Naive thymus-derived CD4-positive, alpha-beta T cell (primary cell): ENCODE data around the gene CDH6. TPM values are rescaled to one million over a fixed set of nuclear protein-coding genes. Genes with fewer than 3 reads are reported as not detected.
A peak's percentile ranks its signal among the peaks of the same experiment; 100 is the strongest.

Experiments
- ATAC-seq: fragments of 150-1000 bp; cut with Tn5 transposase; 2 replicates; pipeline ENCODE4 v1.10.0; 2021; ENCODE audit warnings: mild to moderate bottlenecking, moderate library complexity
- CTCF ChIA-PET: fragments of 350-600 bp; sonication (Branson Sonifier 250); formaldehyde crosslinking; loops from one replicate; lab custom pipeline; 2021; ENCODE audit warnings: antibody characterized with exemption; lab: Charles Lee
- POLR2A ChIA-PET: fragments of 350-600 bp; sonication (Branson Sonifier 250); formaldehyde crosslinking; loops from one replicate; lab custom pipeline; 2021; ENCODE audit warnings: antibody characterized with exemption, inconsistent platforms; lab: Charles Lee
- DNase-seq, 9 donors: peaks; one replicate each; pipeline versions ENCODE4 v3.0.0 to v3.0.0-alpha.2; 2020 to 2022; ENCODE audit warnings: mixed read lengths in 1 of 9
- H3K27ac ChIP-seq: one replicate; pipeline ENCODE4 v1.7.0; 2013; ENCODE audit warnings: mild to moderate bottlenecking, low read depth, low read length, moderate library complexity
- H3K27me3 ChIP-seq, 2 donors: one replicate each; pipeline ENCODE4 v1.7.0; 2013; ENCODE audit warnings: low read length in 2 of 2, mild to moderate bottlenecking in 2 of 2, moderate library complexity in 2 of 2; ENCODE audit not compliant: control insufficient read depth in 2 of 2, insufficient read depth in 2 of 2
- H3K36me3 ChIP-seq, 3 experiments: 1 replicate in 2 of 3; 2 replicates in 1 of 3; pipeline ENCODE4 v1.7.0; 2013; ENCODE audit warnings: low read length in 3 of 3, mild to moderate bottlenecking in 3 of 3, moderate library complexity in 1 of 3; ENCODE audit not compliant: insufficient read depth in 3 of 3, control insufficient read depth in 2 of 3
- H3K4me1 ChIP-seq, 2 donors: one replicate each; pipeline ENCODE4 v1.7.0; 2013; ENCODE audit warnings: low read length in 2 of 2, mild to moderate bottlenecking in 2 of 2, moderate library complexity in 1 of 2; ENCODE audit not compliant: control insufficient read depth in 2 of 2, insufficient read depth in 2 of 2
- H3K4me3 ChIP-seq: 2 replicates; pipeline ENCODE4 v1.7.0; 2013; ENCODE audit warnings: mild to moderate bottlenecking, low read length
- H3K9me3 ChIP-seq, 3 experiments: 1 replicate in 2 of 3; 2 replicates in 1 of 3; pipeline ENCODE4 v1.7.0; 2013; ENCODE audit warnings: low read length in 3 of 3; ENCODE audit not compliant: control insufficient read depth in 2 of 3
- H3K27ac Mint-ChIP-seq, 9 donors: one replicate each; pipeline ENCODE4 v1.8.0; 2020 to 2022; ENCODE audit warnings: mixed read lengths in 9 of 9, mild to moderate bottlenecking in 8 of 9, moderate library complexity in 5 of 9, inconsistent platforms in 2 of 9
- H3K27me3 Mint-ChIP-seq, 5 donors: one replicate each; pipeline ENCODE4 v1.8.0; 2021 to 2022; ENCODE audit warnings: mixed read lengths in 5 of 5, mild to moderate bottlenecking in 1 of 5
- H3K36me3 Mint-ChIP-seq, 5 donors: one replicate each; pipeline ENCODE4 v1.8.0; 2020 to 2022; ENCODE audit warnings: mixed read lengths in 5 of 5, mild to moderate bottlenecking in 3 of 5, inconsistent platforms in 1 of 5
- H3K4me1 Mint-ChIP-seq, 7 donors: one replicate each; pipeline ENCODE4 v1.8.0; 2020 to 2022; ENCODE audit warnings: mixed read lengths in 7 of 7, mild to moderate bottlenecking in 3 of 7, inconsistent platforms in 1 of 7
- H3K4me3 Mint-ChIP-seq, 10 donors: one replicate each; pipeline ENCODE4 v1.8.0; 2020 to 2022; ENCODE audit warnings: mild to moderate bottlenecking in 10 of 10, mixed read lengths in 10 of 10, moderate library complexity in 6 of 10, inconsistent platforms in 2 of 10
- H3K9me3 Mint-ChIP-seq, 11 donors: one replicate each; pipeline ENCODE4 v1.8.0; 2020 to 2022; ENCODE audit warnings: mixed read lengths in 11 of 11, mild to moderate bottlenecking in 4 of 11, inconsistent platforms in 1 of 11, moderate library complexity in 1 of 11
- intact Hi-C, 2 donors: fragments of 100-400 bp; cut with micrococcal nuclease; formaldehyde crosslinking; loops; one replicate each; pipeline ENCODE4 v1.15.1; 2023
- polyA plus RNA-seq, 2 donors: library from polyadenylated mRNA; unstranded; fragments of 300-500 nt; fragmentation: Illumina TruSeq; gene quantifications; one replicate each; pipeline ENCODE4 v1.2.3, GENCODE V29; 2021
- total RNA-seq, 6 experiments: library from RNA in 5 of 6; stranded (reverse) in 5 of 6; gene quantifications; 1 replicate in 5 of 6; 2 replicates in 1 of 6; pipeline ENCODE4 v1.2.3 and lab custom pipeline; 2021 to 2026

Gene CDH6
- total and polyA plus RNA-seq, 7 experiments from 2014 or later, result not detected

DNA sequence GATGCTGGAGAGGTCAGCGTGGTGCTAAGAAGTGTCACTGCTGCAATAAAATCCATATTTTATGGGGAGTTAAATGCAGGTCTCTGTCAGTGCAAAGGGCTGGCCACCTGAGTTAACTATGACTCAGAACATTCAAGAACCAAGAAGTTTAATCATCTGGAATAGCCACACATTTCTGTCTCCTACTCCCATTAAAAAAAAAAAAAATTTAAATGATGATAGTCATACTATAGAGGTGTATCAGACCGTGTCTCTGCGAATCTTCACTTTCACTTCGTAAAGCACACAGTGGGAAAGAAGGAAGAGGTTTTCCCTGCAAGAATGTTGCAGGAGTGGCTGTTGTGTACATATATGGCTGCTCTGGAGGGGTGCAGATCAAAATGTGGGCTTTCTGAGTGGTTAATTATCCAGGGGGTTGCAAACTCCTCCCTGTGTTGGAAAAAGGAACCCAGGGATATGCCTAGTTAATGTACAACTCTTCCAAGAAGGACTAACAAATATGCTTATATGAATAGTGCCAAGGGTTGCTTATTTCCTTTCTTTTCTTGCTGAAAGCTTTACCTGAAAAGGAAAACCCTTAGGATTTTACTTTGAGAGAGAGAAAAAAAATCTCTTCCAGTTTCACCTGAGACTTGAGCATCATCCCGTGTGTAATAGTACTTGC lies 1.5 kb downstream of the CDH6 start:
- H3K4me3 ChIP-seq, result no peak overlapping the region
- intact Hi-C loops, result no loop called here
- peaks cover 0 to 19% (median 14%) of the 10 kb centered on the region in 7 donors for H3K4me1 Mint-ChIP-seq

DNA sequence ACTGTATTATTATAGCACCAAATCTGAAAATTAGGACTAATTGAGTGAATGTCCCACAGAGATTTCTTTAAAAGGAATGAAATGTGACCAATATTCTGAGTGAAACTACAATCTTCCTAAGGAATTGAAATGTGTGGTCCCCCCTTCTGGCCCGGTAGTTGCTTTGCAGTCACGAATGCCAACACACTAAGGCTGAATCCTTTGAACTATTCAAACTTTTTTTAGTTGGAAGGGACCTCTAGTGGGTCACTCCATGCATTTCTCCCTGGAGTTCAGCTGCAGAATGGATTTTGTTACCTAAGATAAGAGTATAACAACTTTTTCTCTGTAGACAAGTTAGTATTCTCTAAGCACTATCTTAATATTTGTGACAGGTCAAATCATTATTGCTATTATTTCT lies 2.8 kb downstream of the CDH6 start:
- H3K27me3 ChIP-seq, result no peaks in the 10 kb centered on the region
- intact Hi-C loops, result no loop called here
- no peak overlapping the region for H3K27ac Mint-ChIP-seq
- ChIA-PET POLR2A (no interaction called here), CTCF (no interaction called here)
- H3K4me1 Mint-ChIP-seq, result peaks cover 0 to 19% (median 14%) of the 10 kb centered on the region in 7 donors
- no peak for ATAC-seq
- H3K4me3 Mint-ChIP-seq, result no peak overlapping the region
- H3K9me3 Mint-ChIP-seq, result peaks cover 0 to 6% (median 3%) of the 10 kb centered on the region in 11 donors
- no peaks in the 10 kb centered on the region for H3K36me3 ChIP-seq
- no peak overlapping the region for H3K27ac ChIP-seq
- H3K36me3 Mint-ChIP-seq, result peaks cover 0 to 3% (median 0%) of the 10 kb centered on the region in 5 donors
- H3K4me3 ChIP-seq, result no peak overlapping the region
- no peaks in the 10 kb centered on the region for H3K4me1 ChIP-seq
- DNase-seq, result no peak
- H3K27me3 Mint-ChIP-seq, result peaks cover 50 to 76% (median 65%) of the 10 kb centered on the region in 5 donors
- H3K9me3 ChIP-seq, result no peaks in the 10 kb centered on the region

More for the DNA sequence above, 1.5 kb downstream of the CDH6 start:
- Histone ChIP-seq H3K9me3 (no peaks in the 10 kb centered on the region), H3K4me1 (no peaks in the 10 kb centered on the region), H3K36me3 (no peaks in the 10 kb centered on the region), H3K27me3 (no peaks in the 10 kb centered on the region), H3K27ac (no peak overlapping the region)
- H3K27me3 Mint-ChIP-seq, result peaks cover 50 to 68% (median 65%) of the 10 kb centered on the region in 5 donors
- peaks cover 0 to 6% (median 2%) of the 10 kb centered on the region in 11 donors for H3K9me3 Mint-ChIP-seq
- POLR2A ChIA-PET, result no interaction called here
- no peak for DNase-seq
- CTCF ChIA-PET, result no interaction called here
- no peak for ATAC-seq
- no peak overlapping the region for H3K27ac Mint-ChIP-seq
- peak overlapping the region in 1 of 10 donors; percentile 23 for H3K4me3 Mint-ChIP-seq
- peaks cover 0 to 3% (median 0%) of the 10 kb centered on the region in 5 donors for H3K36me3 Mint-ChIP-seq

DNA sequence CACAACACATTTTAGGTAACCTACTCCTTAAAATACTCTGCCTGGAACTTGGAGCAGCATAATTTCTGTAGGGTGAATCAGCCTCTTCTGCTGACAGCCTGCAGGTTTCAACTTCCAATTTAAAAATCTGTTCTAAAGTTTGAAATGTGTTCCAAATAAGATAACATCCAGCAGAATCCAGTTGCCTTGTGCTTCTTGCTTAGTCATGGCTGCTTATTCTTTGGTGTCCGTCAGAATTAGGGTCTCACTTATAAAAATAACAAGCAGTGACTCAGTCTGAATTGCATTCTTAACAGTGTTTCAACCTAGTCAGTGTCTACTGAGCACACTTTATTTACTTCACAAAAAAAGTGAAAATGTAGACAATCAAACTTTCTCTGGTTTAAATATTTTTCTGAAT lies 3.7 kb downstream of the CDH6 start:
- Mint-ChIP-seq H3K27ac (no peak overlapping the region), H3K4me3 (no peak overlapping the region), H3K36me3 (peaks cover 0 to 3% (median 0%) of the 10 kb centered on the region in 5 donors), H3K9me3 (peaks cover 0 to 6% (median 3%) of the 10 kb centered on the region in 11 donors), H3K4me1 (peaks cover 0 to 19% (median 14%) of the 10 kb centered on the region in 7 donors), H3K27me3 (peaks cover 43 to 75% (median 58%) of the 10 kb centered on the region in 5 donors)
- Histone ChIP-seq H3K9me3 (no peaks in the 10 kb centered on the region), H3K4me1 (no peaks in the 10 kb centered on the region), H3K4me3 (no peak overlapping the region), H3K27me3 (no peaks in the 10 kb centered on the region), H3K27ac (no peak overlapping the region), H3K36me3 (no peaks in the 10 kb centered on the region)
- ATAC-seq (no peak), DNase-seq (no peak)
- ChIA-PET CTCF (no interaction called here), POLR2A (no interaction called here)
- intact Hi-C loops, result no loop called here

DNA sequence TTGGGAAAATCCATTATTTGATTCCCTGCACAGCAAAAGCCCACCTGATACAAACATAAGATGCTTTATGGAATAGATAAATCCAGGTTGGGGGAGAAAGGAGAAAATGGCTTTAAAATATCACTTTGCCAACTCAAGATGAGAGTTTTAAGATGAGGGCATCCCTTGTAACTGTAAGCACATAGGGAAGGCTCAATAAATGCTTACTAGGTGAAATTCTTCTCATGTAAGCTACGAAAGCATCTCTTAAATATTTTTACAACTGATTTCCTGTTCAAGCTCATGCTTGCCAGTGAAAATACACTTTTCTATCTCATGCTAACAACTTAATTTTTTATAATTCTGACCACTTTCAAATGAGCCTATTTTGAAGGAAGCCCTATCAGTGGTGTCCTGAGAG lies 11.5 kb downstream of the CDH6 start:
- CTCF ChIA-PET, result no interaction called here
- Histone ChIP-seq H3K4me1 (no peaks in the 10 kb centered on the region), H3K4me3 (no peak overlapping the region), H3K27me3 (no peaks in the 10 kb centered on the region), H3K9me3 (no peaks in the 10 kb centered on the region), H3K27ac (no peak overlapping the region), H3K36me3 (no peaks in the 10 kb centered on the region)
- H3K9me3 Mint-ChIP-seq, result peaks cover 0 to 5% (median 0%) of the 10 kb centered on the region in 11 donors
- POLR2A ChIA-PET, result no interaction called here
- no peaks in the 10 kb centered on the region for H3K4me1 Mint-ChIP-seq
- intact Hi-C loops, result loop anchor here in 1 of 2 donors (2.0 kb wide), 1 partner anchor 78 kb away; no protein-coding TSS in a partner anchor
- no peak for ATAC-seq
- H3K36me3 Mint-ChIP-seq, result no peaks in the 10 kb centered on the region
- no peak for DNase-seq
- no peak overlapping the region for H3K4me3 Mint-ChIP-seq
- peaks cover 0 to 13% (median 0%) of the 10 kb centered on the region in 5 donors for H3K27me3 Mint-ChIP-seq
- no peak overlapping the region for H3K27ac Mint-ChIP-seq

DNA sequence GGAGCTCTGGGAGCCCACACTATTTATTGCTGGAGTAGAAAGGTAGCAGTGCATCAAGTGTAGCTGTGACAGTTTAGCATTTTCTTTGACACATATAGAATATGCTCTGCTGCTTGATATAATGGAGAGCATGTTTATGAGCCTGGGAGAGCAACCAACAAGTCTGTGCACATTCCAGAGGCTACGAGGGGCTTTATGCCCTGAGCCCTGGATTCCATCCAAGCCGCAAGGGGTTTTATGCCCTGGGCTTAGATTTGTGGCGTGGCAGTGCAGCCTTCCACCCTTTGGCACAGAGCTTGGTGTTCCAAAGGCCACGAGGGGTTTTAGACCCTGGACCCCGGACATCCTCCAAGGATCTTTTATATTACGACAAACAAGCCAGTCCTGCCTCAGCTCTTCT lies 14.6 kb downstream of the CDH6 start:
- CTCF ChIA-PET, result no interaction called here
- Histone ChIP-seq H3K9me3 (no peaks in the 10 kb centered on the region), H3K27ac (no peak overlapping the region), H3K4me1 (no peaks in the 10 kb centered on the region), H3K36me3 (no peaks in the 10 kb centered on the region), H3K4me3 (no peak overlapping the region), H3K27me3 (no peaks in the 10 kb centered on the region)
- no peaks in the 10 kb centered on the region for H3K4me1 Mint-ChIP-seq
- no peak overlapping the region for H3K4me3 Mint-ChIP-seq
- DNase-seq, result no peak
- no peak overlapping the region for H3K27ac Mint-ChIP-seq
- ATAC-seq, result no peak
- intact Hi-C loops, result no loop called here
- H3K9me3 Mint-ChIP-seq, result peaks cover 0 to 5% (median 0%) of the 10 kb centered on the region in 11 donors
- POLR2A ChIA-PET, result no interaction called here
- H3K27me3 Mint-ChIP-seq, result peaks cover 0 to 5% (median 0%) of the 10 kb centered on the region in 5 donors
- no peaks in the 10 kb centered on the region for H3K36me3 Mint-ChIP-seq

DNA sequence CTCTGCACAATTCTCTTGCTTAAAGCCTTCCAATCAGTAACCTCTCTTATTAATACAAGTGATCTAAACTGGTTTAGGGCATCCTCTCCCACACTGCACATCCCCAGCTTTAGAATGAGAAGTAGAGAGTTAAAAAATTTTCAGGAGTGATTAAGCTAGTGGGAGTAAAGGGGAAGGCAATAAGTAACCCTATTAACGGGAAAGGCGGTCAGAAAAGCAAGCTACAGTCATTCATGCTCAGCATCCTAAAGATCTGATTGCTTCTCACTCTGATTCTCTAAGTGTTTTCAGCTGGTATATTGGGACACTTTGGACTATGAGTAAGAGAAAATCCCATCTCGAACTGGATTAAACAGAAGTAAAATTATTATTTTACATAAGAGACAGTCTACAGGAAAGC lies 15.8 kb downstream of the CDH6 start:
- no peak overlapping the region for H3K27ac ChIP-seq
- ATAC-seq, result no peak
- peaks cover 0 to 5% (median 0%) of the 10 kb centered on the region in 5 donors for H3K27me3 Mint-ChIP-seq
- intact Hi-C loops, result no loop called here
- H3K36me3 ChIP-seq, result no peaks in the 10 kb centered on the region
- H3K4me3 Mint-ChIP-seq, result no peak overlapping the region
- no peak overlapping the region for H3K4me3 ChIP-seq
- H3K27ac Mint-ChIP-seq, result no peak overlapping the region
- no peak for DNase-seq
- H3K4me1 Mint-ChIP-seq, result no peaks in the 10 kb centered on the region
- H3K9me3 ChIP-seq, result no peaks in the 10 kb centered on the region
- ChIA-PET POLR2A (no interaction called here), CTCF (no interaction called here)
- H3K36me3 Mint-ChIP-seq, result no peaks in the 10 kb centered on the region
- H3K27me3 ChIP-seq, result no peaks in the 10 kb centered on the region
- H3K9me3 Mint-ChIP-seq, result peaks cover 0 to 5% (median 0%) of the 10 kb centered on the region in 11 donors
- no peaks in the 10 kb centered on the region for H3K4me1 ChIP-seq

DNA sequence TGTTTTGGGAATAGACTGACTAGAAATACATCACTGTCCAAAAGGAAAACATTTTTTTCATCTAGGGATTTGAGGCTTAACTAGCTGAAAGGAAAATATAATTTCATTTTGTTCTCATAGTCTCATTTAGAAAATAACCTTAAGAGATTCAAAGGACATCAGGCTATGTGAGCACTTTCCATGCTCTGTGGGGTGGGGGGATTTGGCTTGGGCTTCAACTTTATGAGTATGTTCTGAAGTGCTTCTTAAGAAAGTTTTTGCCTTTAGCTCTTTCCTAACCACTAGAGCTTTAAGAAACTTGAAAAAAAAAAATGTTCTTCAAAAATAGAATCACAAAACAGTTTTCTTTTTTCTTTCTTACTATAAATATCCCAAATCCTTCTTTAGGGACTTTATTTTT lies 17.6 kb downstream of the CDH6 start:
- Mint-ChIP-seq H3K4me3 (no peak overlapping the region), H3K27ac (no peak overlapping the region), H3K27me3 (peaks cover 0 to 5% (median 0%) of the 10 kb centered on the region in 5 donors), H3K36me3 (no peaks in the 10 kb centered on the region), H3K9me3 (peaks cover 0 to 5% (median 0%) of the 10 kb centered on the region in 11 donors), H3K4me1 (no peaks in the 10 kb centered on the region)
- ChIA-PET CTCF (no interaction called here), POLR2A (no interaction called here)
- intact Hi-C loops, result no loop called here
- no peaks in the 10 kb centered on the region for H3K9me3 ChIP-seq
- no peak overlapping the region for H3K4me3 ChIP-seq
- H3K27me3 ChIP-seq, result no peaks in the 10 kb centered on the region
- DNase-seq (no peak), ATAC-seq (no peak)
- no peak overlapping the region for H3K27ac ChIP-seq
- H3K4me1 ChIP-seq, result no peaks in the 10 kb centered on the region
- no peaks in the 10 kb centered on the region for H3K36me3 ChIP-seq
